H9 (cell line): ENCODE measurements around the gene STARD3. TPM values are rescaled to one million over a fixed set of nuclear protein-coding genes. Genes with fewer than 3 reads are reported as not detected.
A peak's percentile ranks its signal among the peaks of the same experiment; 100 is the strongest.

ENCODE experiments used
- DNase-seq: peaks from one replicate; pipeline ENCODE4 v3.0.0-alpha.2; 2017
- H2AFZ ChIP-seq: one replicate; pipeline ENCODE4 v1.6.1; 2013; ENCODE audit warnings: mild to moderate bottlenecking, low read length, control low read depth, moderate library complexity
- H2AK5ac ChIP-seq: 2 replicates; pipeline ENCODE4 v1.6.1; 2013; ENCODE audit warnings: low read length, control low read depth, mixed read lengths; ENCODE audit not compliant: insufficient read length
- H2BK120ac ChIP-seq: one replicate; pipeline ENCODE4 v1.6.1; 2013; ENCODE audit warnings: low read depth, mild to moderate bottlenecking, low read length, control low read depth, inconsistent platforms; ENCODE audit not compliant: poor library complexity, severe bottlenecking
- H2BK12ac ChIP-seq: 2 replicates; pipeline ENCODE4 v1.6.1; 2013; ENCODE audit warnings: low read length, control low read depth, mixed read lengths, low read depth; ENCODE audit not compliant: insufficient read length
- H2BK15ac ChIP-seq: 2 replicates; pipeline ENCODE4 v1.6.1; 2013; ENCODE audit warnings: low read depth, low read length, control low read depth
- H2BK20ac ChIP-seq: one replicate; pipeline ENCODE4 v1.6.1; 2013; ENCODE audit warnings: low read depth, mild to moderate bottlenecking, low read length, control low read depth, inconsistent platforms; ENCODE audit not compliant: poor library complexity, severe bottlenecking
- H2BK5ac ChIP-seq: 2 replicates; pipeline ENCODE4 v1.6.1; 2013; ENCODE audit warnings: low read length, control low read depth, mixed read lengths; ENCODE audit not compliant: insufficient read length
- H3K14ac ChIP-seq: 2 replicates; pipeline ENCODE4 v1.6.1; 2013; ENCODE audit warnings: low read length, control low read depth; ENCODE audit not compliant: insufficient read depth
- H3K18ac ChIP-seq: 2 replicates; pipeline ENCODE4 v1.6.1; 2013; ENCODE audit warnings: low read depth, mild to moderate bottlenecking, mixed read lengths, low read length, control low read depth; ENCODE audit not compliant: insufficient read length
- H3K23ac ChIP-seq: 2 replicates; pipeline ENCODE4 v1.6.1; 2013; ENCODE audit warnings: low read length, control low read depth, mixed read lengths, low read depth; ENCODE audit not compliant: insufficient read length
- H3K23me2 ChIP-seq: 2 replicates; pipeline ENCODE4 v1.6.1; 2013; ENCODE audit warnings: low read depth, mild to moderate bottlenecking, mixed read lengths, low read length, control low read depth; ENCODE audit not compliant: insufficient read length, poor library complexity, severe bottlenecking
- H3K27ac ChIP-seq: 2 replicates; pipeline ENCODE4 v1.5.1; 2013; ENCODE audit warnings: low read length, control low read depth, mixed read lengths, low read depth; ENCODE audit not compliant: insufficient read length
- H3K27me3 ChIP-seq: 2 replicates; pipeline ENCODE4 v1.6.1; 2013; ENCODE audit warnings: low read length, control low read depth, inconsistent platforms; ENCODE audit not compliant: insufficient read depth
- H3K4ac ChIP-seq: 2 replicates; pipeline ENCODE4 v1.6.1; 2013; ENCODE audit warnings: low read depth, mild to moderate bottlenecking, control low read depth, inconsistent platforms, low read length, moderate library complexity
- H3K4me1 ChIP-seq: 2 replicates; pipeline ENCODE4 v1.6.1; 2013; ENCODE audit warnings: low read length, control low read depth, inconsistent platforms; ENCODE audit not compliant: insufficient read depth
- H3K4me2 ChIP-seq: 2 replicates; pipeline ENCODE4 v1.6.1; 2013; ENCODE audit warnings: low read length, control low read depth, mixed read lengths; ENCODE audit not compliant: insufficient read length, insufficient read depth
- H3K56ac ChIP-seq: 2 replicates; pipeline ENCODE4 v1.6.1; 2013; ENCODE audit warnings: low read depth, mild to moderate bottlenecking, mixed read lengths, low read length, control low read depth; ENCODE audit not compliant: insufficient read length
- H3K79me1 ChIP-seq: 2 replicates; pipeline ENCODE4 v1.6.1; 2013; ENCODE audit warnings: low read depth, mild to moderate bottlenecking, moderate library complexity, low read length, control low read depth, inconsistent platforms; ENCODE audit not compliant: insufficient read depth, poor library complexity, severe bottlenecking
- H3K79me2 ChIP-seq: 2 replicates; pipeline ENCODE4 v1.6.1; 2013; ENCODE audit warnings: low read length, control low read depth, inconsistent platforms; ENCODE audit not compliant: insufficient read depth
- H3K9ac ChIP-seq: 2 replicates; pipeline ENCODE4 v1.6.1; 2013; ENCODE audit warnings: low read length, control low read depth, mixed read lengths; ENCODE audit not compliant: insufficient read length; ENCODE audit errors: extremely low read depth
- H3K9me3 ChIP-seq: one replicate; pipeline ENCODE4 v1.6.1; 2013; ENCODE audit warnings: low read depth, low read length, inconsistent platforms; ENCODE audit not compliant: control insufficient read depth
- H3T11ph ChIP-seq: one replicate; pipeline ENCODE4 v1.6.1; 2013; ENCODE audit warnings: mild to moderate bottlenecking, low read length, control low read depth, inconsistent platforms
- H4K20me1 ChIP-seq: one replicate; pipeline ENCODE4 v1.6.1; 2013; ENCODE audit not compliant: control insufficient read depth, insufficient read length, insufficient read depth
- H4K5ac ChIP-seq: 2 replicates; pipeline ENCODE4 v1.6.1; 2013; ENCODE audit warnings: low read depth, mild to moderate bottlenecking, mixed read lengths, low read length, control low read depth; ENCODE audit not compliant: insufficient read length
- H4K8ac ChIP-seq: replicated peaks from 2 replicates; pipeline ENCODE4 v1.6.1; 2013; ENCODE audit warnings: low read length, control low read depth, mixed read lengths, low read depth; ENCODE audit not compliant: insufficient read length
- H4K91ac ChIP-seq: 2 replicates; pipeline ENCODE4 v1.6.1; 2013; ENCODE audit warnings: low read depth, mild to moderate bottlenecking, moderate library complexity, mixed read lengths, low read length, control low read depth; ENCODE audit not compliant: insufficient read length
- H3K27ac Mint-ChIP-seq, 3 experiments: 2 replicates in 2 of 3; 3 replicates in 1 of 3; pipeline ENCODE4 v1.8.0; 2020 to 2021; ENCODE audit warnings: mixed read lengths in 3 of 3, mild to moderate bottlenecking in 1 of 3, moderate library complexity in 1 of 3
- H3K27me3 Mint-ChIP-seq: 2 replicates; pipeline ENCODE4 v1.8.0; 2021; ENCODE audit warnings: low read depth, mild to moderate bottlenecking, moderate library complexity, mixed read lengths
- H3K36me3 Mint-ChIP-seq, 3 experiments: 2 replicates in 2 of 3; 3 replicates in 1 of 3; pipeline ENCODE4 v1.8.0; 2020 to 2021; ENCODE audit warnings: low read depth in 3 of 3, mixed read lengths in 3 of 3; ENCODE audit not compliant: insufficient read depth in 1 of 3
- H3K4me1 Mint-ChIP-seq, 2 experiments: 2 replicates each; pipeline ENCODE4 v1.8.0; 2020; ENCODE audit warnings: mixed read lengths in 2 of 2
- H3K4me3 Mint-ChIP-seq, 2 experiments: 2 replicates in 1 of 2; 3 replicates in 1 of 2; pipeline ENCODE4 v1.8.0; 2020 to 2021; ENCODE audit warnings: mild to moderate bottlenecking in 2 of 2, mixed read lengths in 2 of 2, moderate library complexity in 1 of 2
- H3K9me3 Mint-ChIP-seq, 2 experiments: 2 replicates in 1 of 2; 3 replicates in 1 of 2; pipeline ENCODE4 v1.8.0; 2020; ENCODE audit warnings: mild to moderate bottlenecking in 2 of 2, mixed read lengths in 2 of 2, moderate library complexity in 1 of 2
- CTCF ChIP-seq: fragments of 200-600 bp; sonication (generic); conservative IDR thresholded peaks from 3 replicates; pipeline ENCODE4 v1.8.0; 2021; ENCODE audit warnings: antibody characterized with exemption, mild to moderate bottlenecking
- WGBS: extraction: QIAGEN DNeasy Blood & Tissue Kit; methylation state at CpG from one replicate; pipeline ENCODE4 v1.1.7; 2013; ENCODE audit warnings: missing lambda C conversion rate, low lambda C conversion rate, mixed read lengths; ENCODE audit not compliant: insufficient read length; ENCODE audit errors: extremely low coverage; 5-methylcytosine and 5-hydroxymethylcytosine counted together
- total RNA-seq: library from RNA; stranded (reverse); gene quantifications from 2 replicates; pipeline ENCODE4 v1.2.1, GENCODE V29; 2021

Gene STARD3
- total RNA-seq, 1 experiment from 2014 or later = 51.3 TPM

- H2BK20ac ChIP-seq = no peak overlapping the region
- no peak overlapping the region for H2BK5ac ChIP-seq
- no peaks in the 10 kb centered on the region for H3K79me1 ChIP-seq
- Mint-ChIP-seq H3K9me3 (no peaks in the 10 kb centered on the region), H3K27ac (0 out of 7 replicates have a peak overlapping the region, but pooled peaks of 1 of the 3 experiments have one; percentile 7), H3K27me3 (peaks cover 39% of the 10 kb centered on the region), H3K36me3 (peaks cover 4 to 21% (median 11%) of the 10 kb centered on the region in 3 experiments; a peak in 6 of 7 replicates), H3K4me1 (peaks cover 29 to 49% of the 10 kb centered on the region in 2 experiments), H3K4me3 (no peak overlapping the region)
- no peak overlapping the region for H3K23ac ChIP-seq
- no peak overlapping the region for H2BK12ac ChIP-seq
- H3T11ph ChIP-seq = no peak overlapping the region
- TF ChIP-seq CTCF = no peak
- no peak overlapping the region for H3K4ac ChIP-seq
- no peak overlapping the region for H3K14ac ChIP-seq
- no CpG with 5 or more reads among the region's 4 CpGs for WGBS
- H2AK5ac ChIP-seq = no peak overlapping the region
- no peak overlapping the region for H2AFZ ChIP-seq
- no peak overlapping the region for H3K56ac ChIP-seq
- H3K27me3 ChIP-seq = peaks cover 3% of the 10 kb centered on the region; the same call in 1 of the 2 replicates
- peaks cover 6% of the 10 kb centered on the region; the same call in 1 of the 2 replicates for H3K4me1 ChIP-seq
- H3K23me2 ChIP-seq = peaks cover 3% of the 10 kb centered on the region
- peak overlapping the region; percentile 10 for H3K4me2 ChIP-seq
- no peak overlapping the region for H3K27ac ChIP-seq
- DNase-seq = no peak
- H2BK15ac ChIP-seq = no peak overlapping the region
- H4K91ac ChIP-seq = no peak overlapping the region
- no peaks in the 10 kb centered on the region for H3K79me2 ChIP-seq
- no peak overlapping the region for H4K5ac ChIP-seq
- H3K9me3 ChIP-seq = no peaks in the 10 kb centered on the region
- H2BK120ac ChIP-seq = no peak overlapping the region
- no peak overlapping the region for H3K9ac ChIP-seq
- no peaks in the 10 kb centered on the region for H4K20me1 ChIP-seq
- no peak overlapping the region for H4K8ac ChIP-seq
- H3K18ac ChIP-seq = no peak overlapping the region
These were observed 26.4 kb downstream of the STARD3 start for GRCh38 chr17:39663340-39663687.
